CD1c-positive myeloid dendritic cell (primary cell): ENCODE data around the gene SLC43A3.
"Not testable (repeated sequence)": the region's sequence is repeated elsewhere in the genome, so short reads cannot be mapped to it uniquely, and the experiment has no call there.

ENCODE experiments used
- DNase-seq: peaks from one replicate; pipeline ENCODE4 v3.0.0-alpha.2; 2016; ENCODE audit errors: extremely low spot score

Gene SLC43A3

DNA sequence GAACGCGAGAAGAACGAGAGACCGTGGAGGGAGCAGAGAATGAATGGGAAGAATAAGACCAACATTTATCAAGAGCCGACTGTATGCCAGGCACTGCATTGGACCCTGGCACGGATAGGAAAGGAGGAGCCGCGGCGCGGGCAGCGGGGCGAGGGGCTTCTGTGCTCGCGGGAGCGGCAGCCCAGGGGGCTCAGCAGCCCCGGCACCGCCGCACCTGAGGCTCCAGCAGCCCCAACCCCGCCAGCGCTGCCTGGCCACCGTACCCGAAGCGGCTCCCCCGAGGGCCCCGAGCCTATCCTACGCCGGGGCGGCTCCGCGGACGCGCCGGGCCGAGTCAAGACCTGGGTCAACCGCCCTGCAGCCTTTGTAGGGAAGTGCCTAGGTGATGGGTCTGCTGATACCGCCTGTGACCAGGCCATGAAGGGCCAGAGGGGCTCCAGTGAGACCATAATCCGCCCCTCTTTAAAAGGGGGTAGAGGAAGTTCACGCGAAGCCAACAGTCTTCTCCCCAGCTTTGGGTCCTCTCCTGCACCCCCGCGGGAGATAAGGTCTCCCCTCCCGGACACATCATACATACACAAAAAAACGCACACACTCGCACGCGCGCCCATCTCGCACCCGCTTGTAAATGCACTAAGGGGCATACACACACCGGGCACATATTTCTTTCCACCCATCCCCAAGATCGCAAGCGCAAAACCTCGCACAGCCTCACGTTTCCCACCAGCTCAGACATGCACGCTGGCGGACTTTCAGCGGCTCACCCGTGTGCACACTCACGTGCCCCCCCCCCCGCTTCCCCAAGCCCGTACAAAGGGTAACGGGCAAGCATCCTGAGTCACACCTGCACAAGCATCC lies 32.5 kb upstream of the SLC43A3 start:
- no peak for DNase-seq

DNA sequence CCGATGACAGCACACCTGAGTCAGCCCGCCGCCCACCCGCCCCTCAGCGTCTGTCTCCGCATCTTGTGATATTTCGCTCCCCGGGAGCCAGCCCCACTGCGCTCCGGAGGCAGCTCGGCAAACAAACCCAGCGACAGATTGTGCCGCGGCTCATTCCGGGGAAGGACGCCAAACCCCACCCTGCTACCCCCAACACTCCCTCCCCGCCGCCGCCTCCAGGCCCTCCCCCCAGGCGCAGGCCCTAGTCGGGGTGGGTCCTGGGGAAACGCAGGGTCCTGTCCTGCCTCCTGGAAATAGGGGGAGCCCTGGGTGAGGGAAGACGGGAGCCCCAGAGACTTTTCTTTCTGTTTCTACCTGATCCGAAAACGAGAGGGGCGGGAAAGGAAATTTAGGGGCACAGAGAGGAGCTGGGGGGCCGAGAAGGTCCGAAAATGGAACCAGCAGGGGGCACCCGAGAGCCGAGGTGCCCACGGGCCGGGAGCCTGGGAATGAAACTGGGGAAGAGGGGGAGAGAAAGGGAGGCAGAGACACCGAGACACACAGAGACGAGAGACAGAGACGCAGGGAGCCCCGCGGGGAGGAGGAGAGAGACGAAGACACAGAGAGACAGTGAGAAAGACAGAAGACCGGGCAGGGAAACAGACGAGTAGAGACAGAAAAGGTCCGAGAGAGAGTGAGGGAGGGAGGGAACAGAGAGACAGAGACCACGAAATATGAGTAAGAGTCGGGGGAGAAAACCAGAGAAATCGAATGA lies 31.7 kb upstream of the SLC43A3 start:
- DNase-seq = peak; percentile 50

DNA sequence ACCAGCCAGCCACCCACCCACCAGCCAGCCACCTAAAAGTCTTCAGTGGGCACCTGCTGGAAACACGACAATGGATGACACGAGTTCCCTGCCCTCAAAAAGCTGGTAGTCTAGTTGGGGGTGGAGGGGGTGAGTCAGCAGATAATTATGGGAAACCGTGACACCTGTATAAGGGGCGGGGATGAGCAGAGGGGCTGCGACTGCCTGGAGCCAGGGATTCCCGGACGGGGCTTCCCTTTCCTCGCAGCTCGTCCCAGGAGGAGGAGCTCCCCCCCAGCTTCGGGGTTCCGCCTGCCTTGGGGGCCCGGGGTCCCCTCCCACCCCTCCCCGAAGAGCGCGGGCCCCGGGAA lies 31.1 kb upstream of the SLC43A3 start:
- no peak for DNase-seq

DNA sequence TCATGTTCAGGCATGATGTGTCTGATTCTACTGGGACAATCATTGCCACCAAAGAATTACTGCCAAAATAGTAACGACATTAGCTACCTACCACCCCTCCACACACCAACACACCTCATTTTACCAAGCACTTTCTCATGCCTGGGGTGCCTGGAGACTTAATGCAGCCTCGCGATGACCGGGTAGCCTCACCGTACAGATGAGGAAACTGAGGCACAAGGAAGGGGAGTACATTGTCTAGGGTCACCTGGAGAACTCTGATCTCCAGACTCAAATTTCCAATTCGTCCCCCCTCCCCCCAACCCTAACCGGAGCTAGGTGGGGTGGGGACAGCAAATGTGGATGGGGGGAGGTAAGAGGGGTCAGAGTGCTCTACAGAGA lies 30.7 kb upstream of the SLC43A3 start:
- DNase-seq = no peak

DNA sequence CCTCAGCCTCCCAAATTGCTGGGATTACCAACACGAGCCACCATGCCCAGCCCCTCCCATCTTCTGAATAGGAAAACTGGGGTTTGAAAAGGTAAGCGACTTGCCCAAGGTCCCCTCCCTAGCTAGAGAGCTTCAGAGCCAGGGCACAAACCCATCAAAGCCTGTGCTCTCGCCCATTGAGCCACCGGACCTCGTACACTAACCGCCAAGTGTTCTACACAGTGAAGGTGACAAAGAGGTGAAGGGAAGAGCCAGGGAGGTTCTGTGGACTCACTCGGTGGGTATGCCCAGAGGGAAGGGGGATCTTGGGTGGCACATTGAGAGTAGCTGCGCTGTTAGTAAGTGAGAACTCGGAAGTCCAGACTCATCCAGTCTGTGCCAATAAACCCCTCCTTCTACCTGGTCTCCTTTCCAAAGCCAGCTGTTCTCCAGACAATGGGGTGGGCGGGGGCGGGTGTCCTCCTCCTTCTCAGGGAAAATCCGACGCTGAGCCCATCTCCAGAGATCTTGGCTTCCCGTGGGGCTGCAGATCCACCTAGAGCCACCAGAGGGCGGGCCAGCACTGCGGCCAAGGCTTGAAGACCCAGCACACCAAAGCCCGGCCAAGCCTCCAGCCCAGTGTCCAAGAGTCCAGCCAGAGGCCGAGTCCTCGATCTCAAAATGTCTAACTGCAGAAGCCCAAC lies 30.2 kb upstream of the SLC43A3 start:
- peak; percentile 90 for DNase-seq

DNA sequence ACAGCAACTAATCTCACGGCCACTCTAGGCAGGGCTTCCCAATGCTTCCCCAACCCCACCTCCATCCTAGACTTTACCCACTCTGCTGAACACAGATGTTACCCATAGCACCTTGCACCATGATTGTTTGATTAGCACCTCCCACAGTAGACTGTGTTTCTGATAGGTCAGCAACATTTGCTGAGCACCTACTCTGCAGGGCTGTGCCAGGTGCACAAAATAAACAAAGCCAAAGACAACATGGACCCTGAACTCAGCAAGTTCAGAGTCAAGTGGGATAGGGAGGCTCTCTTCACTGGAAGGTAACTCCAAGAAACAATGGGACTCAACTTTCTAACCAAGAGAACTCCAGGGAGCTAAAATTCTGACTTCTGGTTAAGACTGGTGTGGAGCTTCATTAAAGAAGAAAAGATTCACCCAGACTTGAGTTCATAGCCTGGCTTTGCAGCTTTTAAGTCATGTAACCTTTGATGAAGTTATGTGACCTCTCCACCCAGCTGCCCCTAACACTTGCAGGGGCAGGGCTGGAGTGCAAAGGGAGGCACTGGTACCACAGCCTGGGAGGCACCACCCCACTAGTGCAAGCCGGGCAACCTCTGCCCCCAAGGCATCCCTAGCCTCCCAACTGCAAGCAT lies 26.7 kb upstream of the SLC43A3 start:
- DNase-seq = no peak

DNA sequence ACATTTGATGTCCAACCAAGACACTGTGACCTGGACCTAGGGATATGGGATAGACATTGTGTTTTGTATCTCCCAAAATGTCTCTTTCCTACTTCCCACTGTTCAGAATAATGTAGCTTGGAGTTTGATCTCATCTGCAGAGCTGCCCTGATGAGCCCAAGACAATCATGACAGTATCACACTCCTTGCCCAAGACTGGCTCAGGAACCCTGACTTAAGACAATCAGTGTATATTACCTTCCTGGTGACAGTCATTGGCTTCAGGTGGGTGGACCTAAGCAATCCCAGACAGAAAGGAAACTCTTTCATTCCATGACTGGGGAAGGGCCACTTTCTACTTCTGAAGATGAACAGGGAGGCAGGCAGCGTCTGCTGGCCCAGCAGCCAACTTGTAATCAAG lies 19.1 kb upstream of the SLC43A3 start:
- no peak for DNase-seq

DNA sequence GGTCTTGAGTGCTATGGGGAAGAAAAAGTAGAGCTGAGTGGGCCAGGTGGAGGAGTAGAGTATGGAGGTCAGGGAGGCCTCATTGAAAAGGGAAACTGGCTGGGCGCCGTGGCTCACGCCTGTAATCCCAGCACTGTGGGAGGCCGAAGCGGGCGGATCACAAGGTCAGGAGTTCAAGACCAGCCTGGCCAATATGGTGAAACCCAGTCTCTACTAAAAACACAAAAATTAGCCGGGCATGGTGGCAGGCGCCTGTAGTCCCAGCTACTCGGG lies 18.1 kb upstream of the SLC43A3 start:
- DNase-seq = not testable (repeated sequence)

DNA sequence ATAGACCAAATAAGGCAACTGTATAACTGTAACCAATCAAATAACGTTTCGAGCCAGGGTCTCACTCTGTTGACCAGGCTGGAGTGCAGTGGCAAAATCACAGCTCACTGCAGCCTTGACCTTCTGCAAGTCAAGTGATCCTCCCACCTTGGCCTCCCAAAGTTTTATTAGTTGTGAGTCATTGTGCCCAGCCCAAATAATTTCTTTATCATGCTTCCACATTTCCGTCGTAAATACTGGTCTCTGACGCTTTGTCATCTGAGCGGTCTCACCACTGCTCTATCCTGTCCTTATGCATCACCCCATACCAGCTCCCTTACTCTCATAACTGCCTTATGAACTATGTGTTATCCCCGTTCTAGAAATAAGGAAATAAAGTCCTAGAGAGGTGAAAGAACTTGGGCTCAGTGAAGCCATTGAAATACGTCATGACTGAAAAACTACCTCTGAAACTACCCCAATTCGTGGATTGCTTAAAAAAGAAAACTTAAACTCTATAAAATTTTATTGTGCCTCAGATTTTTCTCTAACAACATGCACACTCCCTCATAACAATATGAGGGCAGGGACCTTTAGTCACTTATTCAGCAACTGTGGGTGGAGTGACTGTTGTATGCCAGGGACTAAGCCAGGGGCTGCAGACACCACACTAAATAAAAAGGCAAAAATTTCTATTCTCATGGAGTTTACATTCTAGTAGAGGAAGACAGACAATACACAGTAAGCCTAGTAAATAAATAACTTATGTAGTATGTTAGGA lies 17.6 kb upstream of the SLC43A3 start:
- peak; percentile 65 for DNase-seq

DNA sequence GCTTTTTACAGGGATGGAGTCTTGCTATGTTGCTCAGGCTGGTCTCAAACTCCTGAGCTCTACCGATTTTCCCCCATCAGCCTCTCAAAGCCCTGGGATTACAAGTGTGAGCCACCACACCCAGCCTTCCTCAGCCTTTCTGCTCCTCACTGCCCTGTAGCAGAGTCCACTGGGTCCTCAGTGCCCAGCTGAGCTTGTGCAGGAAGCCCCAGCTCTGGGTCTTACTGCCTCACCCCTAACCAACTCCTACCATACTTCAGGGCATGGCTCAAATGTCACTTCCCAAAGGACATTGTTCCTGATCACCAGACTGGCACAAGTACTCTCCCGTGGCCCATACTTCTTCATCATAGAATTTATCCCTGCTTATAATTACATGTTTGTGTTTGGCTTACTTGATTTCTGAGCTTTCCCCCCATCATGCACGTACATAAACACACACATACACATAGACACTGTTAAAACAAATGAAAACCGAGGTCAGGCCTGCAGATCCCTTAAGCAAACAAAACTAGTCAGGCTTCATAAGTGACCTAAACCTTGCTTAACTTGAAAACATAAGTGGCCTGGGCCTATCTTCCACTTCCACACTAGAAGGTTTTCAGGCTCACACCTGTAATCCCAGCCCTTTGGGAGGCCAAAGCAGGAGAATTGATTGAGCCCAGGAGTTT lies 14.0 kb upstream of the SLC43A3 start:
- no peak for DNase-seq

DNA sequence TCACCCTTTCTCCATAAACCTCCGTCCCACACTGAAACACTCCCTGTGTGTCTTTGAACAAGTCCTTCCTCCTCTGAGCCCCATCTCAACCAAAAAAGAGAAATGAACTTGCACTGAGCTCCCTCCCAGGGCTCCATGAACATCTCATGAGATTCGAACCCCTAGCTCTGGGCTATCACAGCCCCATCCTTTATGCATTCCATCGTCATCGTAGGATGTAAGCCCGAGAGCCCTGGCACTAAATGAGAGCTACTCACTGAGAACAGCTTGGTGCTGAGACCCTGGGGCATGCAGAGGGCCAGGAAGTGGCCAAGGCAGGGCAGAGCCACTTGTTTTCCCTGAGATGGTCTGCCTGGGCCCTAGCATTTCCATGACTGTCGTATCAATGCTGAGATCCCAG lies 12.9 kb upstream of the SLC43A3 start:
- DNase-seq = no peak

DNA sequence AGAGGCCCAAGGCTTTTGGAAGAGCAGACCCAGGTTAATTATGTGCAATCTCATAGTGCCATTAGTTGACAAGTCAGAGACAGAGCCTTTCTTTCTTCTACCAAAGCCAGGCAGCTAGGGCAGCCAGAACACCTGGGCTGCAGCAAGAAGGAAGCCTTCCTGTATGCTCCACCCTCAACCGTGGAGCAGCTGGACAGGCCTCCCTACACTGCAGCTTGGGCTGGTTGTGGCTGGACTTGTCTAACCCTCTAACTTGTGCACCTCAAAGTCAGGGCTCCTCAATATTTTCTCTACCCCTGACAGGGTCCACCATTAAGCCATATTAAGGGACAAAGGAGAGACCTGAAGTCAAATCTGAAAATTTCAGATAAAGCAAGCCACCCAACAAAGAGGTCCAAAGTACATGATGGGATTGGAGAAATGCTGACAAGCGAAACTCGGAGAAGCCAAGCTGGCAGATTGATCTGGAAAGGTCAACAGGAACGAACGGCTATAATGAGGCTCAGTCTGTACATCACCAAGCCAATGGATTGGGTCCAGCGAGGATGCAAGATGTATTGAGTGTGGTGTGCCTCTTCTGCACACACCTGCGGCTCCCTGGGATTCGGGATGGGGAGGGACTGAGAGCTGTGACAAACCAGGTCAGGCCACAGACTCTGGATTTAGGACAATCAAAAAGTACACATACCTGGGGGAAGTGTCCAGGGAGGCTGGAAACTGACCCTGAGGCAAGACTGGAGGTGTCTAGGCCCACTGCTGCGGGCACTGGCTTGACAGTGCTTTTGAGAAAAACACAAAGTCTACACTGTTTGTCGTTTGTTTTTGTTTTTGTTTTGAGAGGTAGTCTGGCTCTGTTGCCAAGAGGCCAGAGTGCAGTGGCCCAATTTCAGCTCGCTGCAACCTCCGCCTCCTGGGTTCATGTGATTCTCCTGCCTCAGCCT lies 11.7 kb upstream of the SLC43A3 start:
- no peak for DNase-seq

DNA sequence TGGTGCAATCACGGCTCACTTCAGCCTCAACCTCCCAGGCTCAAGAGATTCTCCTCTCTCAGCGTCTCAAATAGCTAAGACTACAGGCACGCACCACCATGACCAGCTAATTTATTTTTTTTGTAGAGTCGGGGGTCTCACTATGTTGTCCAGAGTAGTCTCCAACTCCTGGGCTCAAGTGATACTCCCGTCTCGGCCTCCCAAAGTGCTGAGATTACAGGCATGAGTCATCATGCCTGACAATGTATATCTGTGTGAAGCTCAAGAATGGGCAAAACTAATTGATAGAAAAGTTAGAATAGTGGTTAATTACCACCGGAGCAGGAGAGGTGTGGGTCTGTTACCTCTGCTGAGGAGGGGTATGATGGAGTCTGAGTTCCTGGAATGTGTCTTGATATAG lies 9.1 kb upstream of the SLC43A3 start:
- no peak for DNase-seq

DNA sequence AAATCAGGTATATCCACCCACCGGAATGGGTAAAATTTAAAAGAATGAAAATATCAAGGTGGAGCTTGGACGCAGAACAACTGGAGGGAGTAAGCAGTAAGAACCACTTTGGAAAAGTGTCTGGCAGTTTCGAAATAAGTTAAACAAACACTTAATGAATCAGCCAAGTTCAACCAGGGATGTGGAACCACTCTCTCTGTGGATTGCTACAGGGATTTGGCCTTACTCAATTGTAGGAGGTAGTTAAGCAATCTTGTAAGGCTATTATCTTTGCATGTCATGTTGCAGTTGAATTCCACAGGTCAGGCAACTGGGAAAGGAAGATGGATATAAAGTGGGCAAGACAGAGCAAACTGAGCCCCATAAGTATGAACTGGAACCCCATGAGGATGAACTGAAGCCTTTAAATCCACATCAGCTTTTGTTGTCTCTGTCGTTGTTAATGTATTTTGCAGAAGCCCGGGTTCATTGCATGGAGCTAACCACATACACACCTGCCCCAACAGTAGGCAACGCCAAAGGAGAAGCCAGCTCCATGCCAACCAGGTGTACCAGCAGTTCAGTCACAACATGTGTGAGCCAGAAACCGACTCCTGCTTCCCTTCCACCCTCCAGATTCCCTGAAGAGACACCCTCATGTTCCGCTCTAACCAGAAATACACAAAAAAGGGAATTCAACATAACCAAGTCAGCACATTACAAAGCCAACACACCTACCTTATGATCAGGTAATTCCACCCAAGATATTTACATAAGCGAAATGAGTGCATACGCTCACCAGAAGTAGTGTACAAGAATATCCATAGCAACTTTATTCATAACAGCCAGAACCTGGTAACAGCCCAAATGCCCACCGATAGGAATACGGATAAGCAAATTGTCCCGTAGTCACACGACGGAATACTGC lies 8.0 kb upstream of the SLC43A3 start:
- DNase-seq = peak; percentile 86

DNA sequence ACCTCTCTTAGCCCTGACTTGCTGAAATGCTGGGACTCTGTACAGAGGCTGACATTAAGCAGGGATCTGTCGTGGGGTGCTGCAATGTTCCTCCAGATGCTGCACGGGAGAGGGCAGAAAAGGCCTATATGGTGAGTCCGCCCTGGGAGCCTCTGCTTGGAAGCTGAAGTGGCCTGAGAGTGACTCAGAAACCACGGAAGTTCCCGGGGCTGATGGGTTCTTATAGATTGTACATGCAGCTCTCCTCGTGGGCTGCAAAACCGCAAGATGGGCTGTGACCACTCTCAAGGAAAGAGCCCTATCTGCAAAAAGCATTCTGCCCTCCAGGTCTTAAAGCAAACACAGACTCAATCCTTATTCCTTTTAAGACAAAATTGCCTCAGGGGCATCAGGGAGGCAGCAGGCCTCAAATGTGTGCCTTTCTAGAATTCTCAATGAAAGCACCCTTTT lies 5.8 kb upstream of the SLC43A3 start:
- peak; percentile 80 for DNase-seq

DNA sequence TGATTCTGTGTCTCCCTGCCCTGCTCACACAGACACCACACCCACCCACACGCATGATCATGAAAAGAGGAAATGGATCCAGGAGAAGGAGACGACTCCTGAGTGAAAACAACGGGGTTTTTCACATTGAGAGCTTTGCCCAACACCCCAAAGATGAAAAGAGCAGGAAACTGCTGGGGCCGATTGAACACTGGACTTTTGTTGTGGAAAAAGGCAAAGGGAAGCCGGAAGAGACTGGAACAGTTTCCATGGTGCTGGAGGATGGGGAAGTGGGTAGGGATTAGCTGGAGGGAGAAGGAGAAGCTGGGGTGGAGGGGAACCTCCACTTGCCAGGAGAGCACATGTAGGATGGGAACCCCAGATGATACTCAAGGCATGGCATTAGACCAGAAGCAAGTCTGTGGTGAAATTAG lies 5.2 kb upstream of the SLC43A3 start:
- peak; percentile 86 for DNase-seq

DNA sequence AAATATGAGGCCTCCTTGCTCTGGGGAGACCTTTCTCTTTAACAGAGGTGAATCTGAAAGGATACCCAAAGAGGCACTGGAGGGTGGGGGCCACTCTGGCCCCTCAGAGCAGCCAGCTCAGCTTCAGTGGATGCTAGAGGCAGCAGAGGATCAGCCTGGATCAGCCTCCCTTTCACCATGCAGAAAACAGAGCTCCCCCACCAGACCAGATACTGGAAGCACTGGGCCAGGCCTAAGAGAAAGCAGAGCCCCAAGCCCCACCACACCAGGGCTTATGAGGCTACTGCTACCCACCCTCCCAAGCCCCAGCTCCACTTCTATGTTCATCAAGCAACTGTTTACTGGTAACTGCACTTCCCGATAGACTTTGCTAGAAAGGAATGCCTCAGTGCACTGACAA lies 4.0 kb upstream of the SLC43A3 start:
- DNase-seq = no peak

DNA sequence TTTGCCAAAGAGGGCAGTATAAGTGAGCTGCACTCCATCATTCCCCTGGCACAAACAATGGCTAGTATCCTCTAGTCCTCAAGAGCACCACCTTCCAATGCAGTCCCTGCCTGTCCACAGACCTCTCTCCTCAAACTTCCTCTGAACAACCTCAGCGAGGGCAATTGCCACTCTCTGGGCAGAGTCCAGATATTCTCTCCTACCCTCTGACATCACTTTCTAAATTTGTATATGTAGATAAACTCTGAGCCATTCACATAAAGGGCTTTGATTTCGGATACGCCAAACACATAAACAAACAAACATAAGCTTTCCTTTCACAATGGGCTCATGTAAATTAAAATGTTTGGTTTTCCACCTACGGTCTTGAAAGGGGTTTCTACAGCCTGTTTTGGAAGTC lies 3.0 kb upstream of the SLC43A3 start:
- no peak for DNase-seq

DNA sequence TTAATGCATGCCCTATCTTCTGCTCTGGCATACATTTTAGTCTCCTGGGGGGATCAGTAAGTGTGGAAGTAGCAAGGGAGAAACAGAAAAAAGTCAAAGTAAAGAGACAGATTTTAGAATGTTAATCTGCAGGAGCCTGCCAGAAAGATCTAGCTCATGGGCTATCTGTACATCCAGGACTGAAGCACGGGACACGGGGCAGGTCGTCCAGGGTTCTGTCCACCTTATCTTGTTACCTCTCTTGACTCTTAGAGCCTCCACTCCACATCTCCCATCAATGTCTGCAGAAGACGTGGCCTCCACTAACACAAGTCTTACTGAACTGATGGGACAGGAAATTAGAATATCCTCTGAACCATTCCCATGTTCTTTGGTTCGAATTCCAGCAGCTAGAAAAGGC lies 1.7 kb upstream of the SLC43A3 start:
- no peak for DNase-seq
